ENCODE results near the gene PLCL2.
A peak's percentile ranks its signal among the peaks of the same experiment; 100 is the strongest.
"Not testable (repeated sequence)": the region's sequence is repeated elsewhere in the genome, so short reads cannot be mapped to it uniquely, and the experiment has no call there.

Gene PLCL2

DNA sequence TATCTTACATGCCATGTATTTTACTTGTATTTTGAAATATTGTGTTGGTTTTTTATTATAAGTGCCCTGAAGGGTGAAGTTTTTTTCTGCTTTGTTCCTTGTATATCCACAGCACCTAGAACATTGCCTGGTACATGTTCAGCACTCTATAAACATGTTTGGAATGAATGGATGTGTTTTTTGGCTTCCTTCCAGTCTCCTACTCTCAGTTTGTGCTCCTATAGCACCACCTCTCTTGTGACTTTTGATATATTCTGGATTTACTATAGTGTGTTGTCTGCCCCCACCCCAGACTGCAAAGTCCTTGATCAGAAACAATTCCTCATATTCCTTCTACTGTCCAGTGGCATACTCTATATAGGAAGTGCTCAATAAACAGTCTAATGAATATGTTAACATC lies 60.6 kb downstream of the PLCL2 start:
- H3K4me3 ChIP-seq (replicated peaks; ENCODE audit: low read depth, low read length) = no peak overlapping the region
- DNase-seq (ENCODE audit: extremely low read depth, low read depth) = peak; percentile 3
- TF ChIP-seq, protein P1, sequence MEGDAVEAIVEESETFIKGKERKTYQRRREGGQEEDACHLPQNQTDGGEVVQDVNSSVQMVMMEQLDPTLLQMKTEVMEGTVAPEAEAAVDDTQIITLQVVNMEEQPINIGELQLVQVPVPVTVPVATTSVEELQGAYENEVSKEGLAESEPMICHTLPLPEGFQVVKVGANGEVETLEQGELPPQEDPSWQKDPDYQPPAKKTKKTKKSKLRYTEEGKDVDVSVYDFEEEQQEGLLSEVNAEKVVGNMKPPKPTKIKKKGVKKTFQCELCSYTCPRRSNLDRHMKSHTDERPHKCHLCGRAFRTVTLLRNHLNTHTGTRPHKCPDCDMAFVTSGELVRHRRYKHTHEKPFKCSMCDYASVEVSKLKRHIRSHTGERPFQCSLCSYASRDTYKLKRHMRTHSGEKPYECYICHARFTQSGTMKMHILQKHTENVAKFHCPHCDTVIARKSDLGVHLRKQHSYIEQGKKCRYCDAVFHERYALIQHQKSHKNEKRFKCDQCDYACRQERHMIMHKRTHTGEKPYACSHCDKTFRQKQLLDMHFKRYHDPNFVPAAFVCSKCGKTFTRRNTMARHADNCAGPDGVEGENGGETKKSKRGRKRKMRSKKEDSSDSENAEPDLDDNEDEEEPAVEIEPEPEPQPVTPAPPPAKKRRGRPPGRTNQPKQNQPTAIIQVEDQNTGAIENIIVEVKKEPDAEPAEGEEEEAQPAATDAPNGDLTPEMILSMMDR (IDR thresholded peaks at IDR 0.05; ENCODE audit: low read depth, low read length, missing control alignments) = no peak

DNA sequence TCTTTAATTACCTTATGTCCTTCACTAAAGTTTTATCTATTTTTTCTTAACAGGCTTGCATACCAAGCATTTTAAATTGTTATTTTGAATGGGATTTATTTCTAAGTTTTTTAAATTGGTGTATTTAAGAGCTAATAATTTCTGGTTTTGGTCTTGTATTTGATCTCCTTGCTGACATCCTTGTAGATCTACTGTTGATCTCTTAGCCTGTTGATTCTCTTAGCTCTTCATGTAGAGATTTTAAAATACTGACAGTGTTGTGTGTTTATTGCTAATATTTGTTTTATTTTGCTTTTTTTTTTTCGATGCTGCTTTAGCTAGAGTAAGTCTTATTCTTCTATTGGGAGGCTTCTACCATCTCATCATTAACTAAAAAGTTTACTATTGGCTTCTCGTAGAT lies 65.5 kb downstream of the PLCL2 start:
- DNase-seq (ENCODE audit: extremely low read depth, low read depth) = no peak
- H3K4me3 ChIP-seq (replicated peaks; ENCODE audit: low read depth, low read length) = no peak overlapping the region
- TF ChIP-seq, protein P1 (IDR thresholded peaks at IDR 0.05; ENCODE audit: low read depth, low read length, missing control alignments) = no peak

DNA sequence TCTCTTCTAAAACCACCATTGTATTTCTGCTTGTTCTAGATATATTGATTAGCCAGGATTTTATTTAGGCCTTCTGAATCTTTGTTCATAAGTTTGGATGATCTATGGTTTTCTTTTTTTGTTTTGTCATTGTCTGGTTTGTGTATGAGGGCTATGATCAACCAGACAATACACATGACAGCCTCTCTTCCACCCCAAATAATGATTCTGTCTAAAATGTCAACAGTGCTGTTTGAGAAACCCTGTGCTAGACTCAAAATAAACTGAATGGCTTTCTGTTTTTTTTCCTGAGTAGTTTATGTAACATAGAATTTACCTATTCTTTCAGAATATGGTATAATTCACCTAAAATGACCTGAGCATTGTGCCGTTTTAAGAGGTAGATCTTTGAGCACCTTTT lies 66.1 kb downstream of the PLCL2 start:
- DNase-seq (ENCODE audit: extremely low read depth, low read depth) = no peak
- H3K4me3 ChIP-seq (replicated peaks; ENCODE audit: low read depth, low read length) = no peak overlapping the region
- TF ChIP-seq, protein P1 (IDR thresholded peaks at IDR 0.05; ENCODE audit: low read depth, low read length, missing control alignments) = no peak

GRCh38 chr3:16957852-16958251 lies 73.1 kb downstream of the PLCL2 start:
- DNase-seq (ENCODE audit: extremely low read depth, low read depth); H3K4me3 ChIP-seq (replicated peaks; ENCODE audit: low read depth, low read length): not testable (repeated sequence)

DNA sequence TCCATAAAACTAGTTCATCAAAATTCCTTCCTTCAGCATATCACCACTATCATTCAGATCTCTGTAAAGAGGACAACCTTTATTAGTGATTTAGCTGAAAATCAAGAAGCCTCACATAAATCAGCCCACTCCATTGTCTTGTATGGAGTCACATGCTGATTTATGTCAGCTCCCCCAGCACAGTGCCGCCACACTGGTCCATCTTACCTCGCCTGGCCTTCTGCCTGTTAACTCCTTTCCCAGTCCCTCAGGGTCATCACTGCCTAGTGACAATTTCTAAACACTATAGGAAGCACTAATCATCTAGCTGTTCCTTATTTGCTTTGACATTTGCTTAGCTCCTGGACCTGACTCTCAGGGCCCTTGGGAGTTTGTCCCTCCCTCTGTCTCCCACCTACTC lies 75.4 kb downstream of the PLCL2 start:
- TF ChIP-seq, protein P1 (IDR thresholded peaks at IDR 0.05; ENCODE audit: low read depth, low read length, missing control alignments) = no peak
- DNase-seq (ENCODE audit: extremely low read depth, low read depth) = no peak
- H3K4me3 ChIP-seq (replicated peaks; ENCODE audit: low read depth, low read length) = no peak overlapping the region

DNA sequence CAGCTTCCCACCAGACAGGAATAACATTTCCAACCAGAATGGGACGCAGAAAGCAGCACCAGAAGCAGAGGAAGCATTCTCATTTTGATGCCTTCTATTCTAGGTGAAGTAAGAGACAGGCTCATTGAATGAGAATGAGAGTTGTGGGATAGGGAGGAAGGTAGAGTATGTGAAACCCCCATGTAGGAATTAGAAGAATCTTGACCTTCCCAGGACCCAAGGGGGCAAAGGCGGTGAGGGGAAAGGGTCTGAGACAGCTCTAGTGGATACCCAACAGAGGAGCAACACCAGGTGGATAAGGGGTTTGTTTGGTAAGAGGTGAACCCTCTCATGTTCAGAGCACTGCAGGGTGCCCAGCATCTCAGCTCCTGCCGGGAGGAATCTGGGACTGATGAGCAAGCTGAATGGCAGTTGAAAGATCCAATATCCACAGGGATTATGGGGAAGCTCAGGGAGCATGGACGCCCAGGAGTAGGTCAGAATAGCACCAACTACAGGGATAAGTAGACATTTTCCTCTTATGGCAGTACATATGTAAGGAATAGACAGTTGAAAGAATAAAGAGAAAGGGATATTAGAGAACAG lies 77.0 kb downstream of the PLCL2 start:
- H3K4me3 ChIP-seq (replicated peaks; ENCODE audit: low read depth, low read length) = no peak overlapping the region
- TF ChIP-seq, protein P1 (IDR thresholded peaks at IDR 0.05; ENCODE audit: low read depth, low read length, missing control alignments) = no peak
- DNase-seq (ENCODE audit: extremely low read depth, low read depth) = no peak

- TF ChIP-seq, protein P1 (IDR thresholded peaks at IDR 0.05; ENCODE audit: low read depth, low read length, missing control alignments) = no peak
- no peak overlapping the region for H3K4me3 ChIP-seq (replicated peaks; ENCODE audit: low read depth, low read length)
- no peak for DNase-seq (ENCODE audit: extremely low read depth, low read depth)
These were observed 90.3 kb downstream of the PLCL2 start for GRCh38 chr3:16975083-16975482.

All from HFF-Myc (cell line).